Central memory CD8-positive, alpha-beta T cell (primary cell): ENCODE data around the gene BLMH.

Experiments used
- ATAC-seq: fragments of 150-1000 bp; cut with Tn5 transposase; replicated peaks from 2 replicates; pipeline ENCODE4 v1.10.0; 2022; ENCODE audit warnings: mild to moderate bottlenecking, moderate FRiP score, moderate number of reproducible peaks; ENCODE audit not compliant: poor library complexity, severe bottlenecking; ENCODE audit errors: extremely low read depth
- DNase-seq, 2 donors: peaks; one replicate each; pipeline ENCODE4 v3.0.0; 2021; ENCODE audit warnings: low spot score in 2 of 2
- H3K27ac Mint-ChIP-seq: one replicate; pipeline ENCODE4 v1.8.0; 2022; ENCODE audit warnings: low read depth, mild to moderate bottlenecking, moderate library complexity, mixed read lengths
- H3K27me3 Mint-ChIP-seq: one replicate; pipeline ENCODE4 v1.8.0; 2022; ENCODE audit warnings: mixed read lengths
- H3K36me3 Mint-ChIP-seq: one replicate; pipeline ENCODE4 v1.8.0; 2022; ENCODE audit warnings: mild to moderate bottlenecking, moderate library complexity, mixed read lengths; ENCODE audit not compliant: insufficient read depth
- H3K4me1 Mint-ChIP-seq: one replicate; pipeline ENCODE4 v1.8.0; 2022; ENCODE audit warnings: mixed read lengths
- H3K4me3 Mint-ChIP-seq: one replicate; pipeline ENCODE4 v1.8.0; 2022; ENCODE audit warnings: mild to moderate bottlenecking, moderate library complexity, mixed read lengths
- H3K9me3 Mint-ChIP-seq: one replicate; pipeline ENCODE4 v1.8.0; 2022; ENCODE audit warnings: mixed read lengths

BLMH gene, protein sequence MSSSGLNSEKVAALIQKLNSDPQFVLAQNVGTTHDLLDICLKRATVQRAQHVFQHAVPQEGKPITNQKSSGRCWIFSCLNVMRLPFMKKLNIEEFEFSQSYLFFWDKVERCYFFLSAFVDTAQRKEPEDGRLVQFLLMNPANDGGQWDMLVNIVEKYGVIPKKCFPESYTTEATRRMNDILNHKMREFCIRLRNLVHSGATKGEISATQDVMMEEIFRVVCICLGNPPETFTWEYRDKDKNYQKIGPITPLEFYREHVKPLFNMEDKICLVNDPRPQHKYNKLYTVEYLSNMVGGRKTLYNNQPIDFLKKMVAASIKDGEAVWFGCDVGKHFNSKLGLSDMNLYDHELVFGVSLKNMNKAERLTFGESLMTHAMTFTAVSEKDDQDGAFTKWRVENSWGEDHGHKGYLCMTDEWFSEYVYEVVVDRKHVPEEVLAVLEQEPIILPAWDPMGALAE

DNA sequence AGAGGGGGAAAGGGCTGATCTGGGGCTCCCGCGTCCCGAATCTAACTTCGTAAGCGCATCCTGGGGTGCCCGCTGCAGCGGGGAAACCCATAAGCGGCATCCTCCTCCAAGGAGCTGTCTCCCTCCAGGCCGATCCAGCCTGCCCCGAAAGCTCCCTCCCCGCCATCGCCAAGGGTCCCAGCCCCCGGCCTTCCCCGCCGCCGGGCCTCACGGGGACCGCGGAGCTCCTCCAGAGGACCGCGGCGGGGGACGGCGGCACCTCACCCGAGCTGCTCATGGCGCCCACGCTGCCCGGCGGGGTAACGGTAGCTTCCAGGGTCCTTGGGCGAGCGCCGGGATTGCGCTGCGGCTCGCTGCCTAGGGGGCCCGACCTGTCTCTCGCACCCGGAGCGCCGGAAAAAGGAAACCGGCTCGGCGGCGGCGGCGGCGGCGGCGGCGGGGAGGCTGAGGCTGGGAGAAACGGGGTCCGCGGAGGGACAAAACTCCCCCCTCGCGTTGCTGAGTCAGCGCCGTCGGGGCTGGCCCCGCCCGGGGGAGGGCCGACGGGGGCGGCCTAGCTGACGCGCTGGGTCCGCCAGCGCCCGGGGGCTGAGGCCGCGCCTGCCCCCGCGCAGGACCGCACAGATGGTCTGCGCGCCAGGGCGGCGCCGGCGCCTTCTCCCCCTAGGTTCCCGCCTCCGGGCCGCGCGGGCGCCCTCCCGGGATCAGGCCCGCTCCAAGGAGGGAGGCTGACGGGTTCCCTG, at the start of gene BLMH:
Gene BLMH, minus strand, starts transcription at position 402 of the 743 bp plus-strand sequence. Its CDS starts 125 bp downstream, at position 277.
- peak within 1 kb of the TSS; percentile 45 for H3K27ac Mint-ChIP-seq
- peaks cover 19% of the 10 kb centered on the region for H3K36me3 Mint-ChIP-seq
- H3K9me3 Mint-ChIP-seq, result no peaks in the 10 kb centered on the region
- no peaks in the 10 kb centered on the region for H3K27me3 Mint-ChIP-seq
- DNase-seq (peak; percentile 55 to 65), ATAC-seq (peak; percentile 74)
- peak within 1 kb of the TSS; percentile 85 for H3K4me3 Mint-ChIP-seq
- H3K4me1 Mint-ChIP-seq, result peaks cover 8% of the 10 kb centered on the region

DNA sequence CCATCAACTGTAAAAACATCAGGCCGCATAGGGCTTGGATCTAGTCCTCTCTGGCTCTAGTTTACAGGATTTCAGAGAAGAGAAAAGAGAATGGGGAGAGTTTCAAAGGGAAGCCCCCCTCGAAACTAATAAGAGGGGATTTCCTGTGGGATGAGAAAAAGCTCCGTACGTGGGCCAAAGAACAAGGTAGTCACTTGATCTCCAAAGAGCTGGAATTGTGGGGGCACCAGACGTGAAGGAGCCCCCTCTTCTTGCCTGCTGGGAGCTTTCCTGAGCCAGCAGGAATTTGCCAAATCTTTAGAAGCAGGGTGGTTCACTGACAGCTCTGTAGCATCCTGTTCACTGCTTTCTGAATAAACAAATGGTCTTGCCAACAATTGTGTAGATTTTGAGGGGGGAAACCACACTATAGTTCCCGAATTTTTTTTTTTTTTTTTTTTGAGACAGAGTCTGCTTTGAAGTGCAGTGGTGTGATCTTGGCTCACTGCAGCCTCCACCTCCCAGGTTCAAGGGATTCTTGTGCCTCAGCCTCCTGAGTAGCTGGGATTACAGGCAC, 49.1 kb upstream of the BLMH start:
- DNase-seq (no peak), ATAC-seq (no peak)
- Mint-ChIP-seq H3K27ac (no peak overlapping the region), H3K36me3 (no peaks in the 10 kb centered on the region), H3K4me3 (no peak overlapping the region), H3K4me1 (peaks cover 15% of the 10 kb centered on the region), H3K27me3 (no peaks in the 10 kb centered on the region), H3K9me3 (no peaks in the 10 kb centered on the region)

DNA sequence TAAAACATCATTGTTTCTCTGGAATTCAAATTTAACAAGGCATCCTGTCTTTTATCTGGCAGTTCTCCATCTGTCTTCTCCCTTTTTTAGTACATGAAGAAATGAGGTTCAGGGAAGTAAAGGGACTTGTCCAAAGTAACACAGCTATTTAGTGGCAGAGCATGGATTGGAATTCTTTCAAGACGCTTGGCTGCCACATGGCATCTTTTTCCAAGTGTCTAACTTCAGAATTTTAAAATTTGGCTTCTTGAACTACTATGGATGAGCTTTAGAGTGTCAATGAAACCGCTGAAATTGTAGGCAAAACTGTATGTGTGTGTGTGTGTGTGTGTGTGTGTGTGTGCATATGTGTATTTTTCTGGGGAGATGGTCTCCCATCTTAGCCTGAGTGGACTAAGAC, 47.3 kb upstream of the BLMH start:
- H3K36me3 Mint-ChIP-seq, result no peaks in the 10 kb centered on the region
- H3K4me3 Mint-ChIP-seq, result no peak overlapping the region
- DNase-seq (no peak), ATAC-seq (no peak)
- no peaks in the 10 kb centered on the region for H3K27me3 Mint-ChIP-seq
- H3K27ac Mint-ChIP-seq, result no peak overlapping the region
- no peaks in the 10 kb centered on the region for H3K9me3 Mint-ChIP-seq
- H3K4me1 Mint-ChIP-seq, result peaks cover 15% of the 10 kb centered on the region

DNA sequence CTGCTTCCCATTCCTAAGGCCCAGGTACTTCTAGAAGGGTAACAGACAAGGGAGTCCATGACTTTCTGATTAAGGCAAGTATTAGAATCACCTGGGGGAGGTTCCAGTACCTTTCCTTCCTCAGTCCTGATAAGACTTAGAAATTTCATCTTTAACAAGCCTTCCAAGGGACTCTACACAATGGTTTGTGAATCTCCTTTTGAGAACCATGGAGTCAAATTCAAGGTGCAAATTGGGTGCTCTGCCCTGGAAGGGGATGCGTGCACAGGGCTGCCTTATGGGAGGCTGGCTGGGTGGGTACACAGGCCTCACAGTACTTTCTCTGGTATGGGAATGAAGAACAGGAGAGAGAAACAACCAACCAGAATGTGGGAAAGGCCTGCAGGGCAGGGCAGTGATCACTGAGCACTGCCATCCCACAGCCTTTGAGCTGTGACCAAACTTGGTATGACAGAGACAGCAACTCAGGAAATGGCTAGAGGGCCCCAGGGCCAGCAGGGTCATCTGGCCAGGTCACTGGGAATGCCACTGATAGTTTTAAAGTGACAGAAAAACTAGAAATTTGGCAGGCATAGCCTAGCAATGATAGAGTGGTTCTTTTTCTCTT, 45.8 kb upstream of the BLMH start:
- no peaks in the 10 kb centered on the region for H3K27me3 Mint-ChIP-seq
- DNase-seq (no peak), ATAC-seq (no peak)
- H3K4me1 Mint-ChIP-seq, result peaks cover 20% of the 10 kb centered on the region
- H3K4me3 Mint-ChIP-seq, result no peak overlapping the region
- H3K9me3 Mint-ChIP-seq, result no peaks in the 10 kb centered on the region
- H3K36me3 Mint-ChIP-seq, result no peaks in the 10 kb centered on the region
- no peak overlapping the region for H3K27ac Mint-ChIP-seq

DNA sequence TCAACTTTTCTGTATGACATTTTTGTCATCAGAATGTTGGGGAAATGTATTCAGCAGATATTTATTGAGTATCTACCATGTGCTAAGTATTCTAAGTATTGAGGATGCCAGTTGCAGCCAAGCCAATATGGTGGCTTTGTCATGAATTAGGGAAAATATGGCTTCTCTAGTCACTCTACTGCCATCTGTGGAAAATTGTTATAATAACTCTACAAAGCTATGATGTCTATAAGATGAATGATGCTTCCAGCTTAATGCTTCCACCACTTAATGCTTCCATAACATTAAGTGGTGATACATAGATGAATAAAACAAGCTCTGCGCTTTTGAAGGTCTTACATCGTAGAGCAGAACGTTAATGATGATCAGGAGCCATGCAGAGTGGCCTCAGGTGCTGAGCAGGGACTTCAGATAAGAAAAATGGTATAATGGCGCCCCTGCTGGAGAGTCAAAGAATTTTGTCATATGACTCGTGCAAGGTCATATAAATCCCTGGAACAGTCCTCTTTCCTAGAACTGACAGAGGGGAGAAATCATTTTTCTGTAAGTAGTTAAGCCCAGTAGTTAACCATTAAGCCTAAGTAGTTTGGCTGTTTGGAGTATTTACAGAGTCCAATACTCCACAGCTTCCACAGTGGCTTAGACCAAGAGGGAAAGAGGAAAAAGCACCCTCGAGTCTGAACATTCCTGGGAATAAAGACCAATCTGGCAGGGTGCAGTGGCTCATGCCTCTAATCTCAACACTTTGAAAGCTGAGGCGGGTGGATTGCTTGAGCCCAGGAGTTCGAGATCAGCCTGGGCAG, 44.8 kb upstream of the BLMH start:
- Mint-ChIP-seq H3K27ac (no peak overlapping the region), H3K4me3 (no peak overlapping the region), H3K36me3 (peaks cover 4% of the 10 kb centered on the region), H3K27me3 (no peaks in the 10 kb centered on the region), H3K9me3 (no peaks in the 10 kb centered on the region), H3K4me1 (peaks cover 29% of the 10 kb centered on the region)
- ATAC-seq (no peak), DNase-seq (peak; percentile 41 to 54)

DNA sequence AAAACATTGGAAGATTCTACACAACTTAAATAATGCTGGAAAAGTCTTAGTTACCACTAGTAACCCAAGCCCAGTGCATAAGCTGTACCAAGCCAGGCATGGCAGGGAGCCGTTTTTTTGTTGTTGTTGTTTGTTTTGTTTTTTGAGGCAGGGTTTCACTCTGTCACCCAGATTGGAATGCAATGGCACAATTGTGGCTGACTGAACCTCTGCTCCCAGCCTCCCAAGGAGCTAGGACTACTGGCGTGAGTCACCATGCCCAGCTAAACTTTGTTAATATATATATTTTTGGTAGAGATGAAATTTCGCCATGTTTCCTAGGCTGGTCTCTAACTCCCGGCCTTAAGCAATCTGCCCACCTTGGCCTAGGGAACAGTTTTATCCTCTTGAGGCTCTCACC, 42.7 kb upstream of the BLMH start:
- no peaks in the 10 kb centered on the region for H3K27me3 Mint-ChIP-seq
- H3K4me1 Mint-ChIP-seq, result peaks cover 38% of the 10 kb centered on the region
- no peak overlapping the region for H3K4me3 Mint-ChIP-seq
- ATAC-seq, result no peak
- H3K36me3 Mint-ChIP-seq, result peaks cover 4% of the 10 kb centered on the region
- DNase-seq, result no peak
- H3K9me3 Mint-ChIP-seq, result no peaks in the 10 kb centered on the region
- H3K27ac Mint-ChIP-seq, result no peak overlapping the region

DNA sequence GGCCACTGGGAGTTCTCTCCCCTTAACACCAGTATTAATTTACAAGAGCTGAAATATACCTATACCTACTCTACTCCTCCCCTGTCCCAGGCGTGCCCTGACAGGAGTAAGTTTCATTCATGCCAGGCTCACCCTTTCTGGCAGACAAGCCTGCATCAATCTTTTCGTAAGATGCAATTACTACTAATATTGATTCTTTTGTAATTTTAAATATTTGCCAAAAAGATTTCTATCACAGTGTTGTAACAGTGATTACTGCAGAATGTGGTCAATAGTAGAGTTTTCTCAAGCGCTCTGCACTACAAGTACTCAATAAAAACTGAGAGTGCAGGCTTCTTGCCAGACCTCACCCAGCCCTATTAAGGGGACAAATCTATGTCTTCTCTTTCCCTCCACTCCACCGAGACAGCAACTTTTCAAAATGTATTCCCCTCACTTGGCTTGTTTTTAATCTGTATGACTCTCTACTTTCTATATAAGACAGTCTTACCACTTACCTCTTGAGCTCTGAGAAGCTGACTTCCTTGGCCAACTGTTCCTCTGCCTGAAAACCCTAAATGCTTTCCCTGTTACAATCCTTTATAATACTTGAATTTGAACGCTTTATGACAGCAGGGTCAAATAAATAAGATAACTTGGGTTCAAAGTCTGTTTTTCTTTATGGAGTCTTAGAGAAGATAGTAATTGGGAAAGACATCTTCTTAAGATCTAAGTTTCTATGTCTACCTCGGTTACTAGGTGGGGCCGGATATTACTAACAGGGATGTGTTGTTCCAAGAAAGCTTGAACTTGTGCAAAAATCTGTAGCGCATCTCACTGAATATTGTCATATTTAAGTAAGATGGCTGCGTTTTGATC, 42.0 kb upstream of the BLMH start, which contains the start of gene TMIGD1:
Gene TMIGD1, minus strand, starts transcription at position 555 of the 858 bp plus-strand sequence. CDS start 1,924 bp downstream, outside the sequence.
- no peaks in the 10 kb centered on the region for H3K27me3 Mint-ChIP-seq
- ATAC-seq (no peak), DNase-seq (no peak)
- H3K9me3 Mint-ChIP-seq, result no peaks in the 10 kb centered on the region
- peak within 1 kb of the TSS; percentile 76 for H3K4me3 Mint-ChIP-seq
- peaks cover 38% of the 10 kb centered on the region for H3K4me1 Mint-ChIP-seq
- peak within 1 kb of the TSS; percentile 96 for H3K27ac Mint-ChIP-seq
- H3K36me3 Mint-ChIP-seq, result peaks cover 4% of the 10 kb centered on the region

DNA sequence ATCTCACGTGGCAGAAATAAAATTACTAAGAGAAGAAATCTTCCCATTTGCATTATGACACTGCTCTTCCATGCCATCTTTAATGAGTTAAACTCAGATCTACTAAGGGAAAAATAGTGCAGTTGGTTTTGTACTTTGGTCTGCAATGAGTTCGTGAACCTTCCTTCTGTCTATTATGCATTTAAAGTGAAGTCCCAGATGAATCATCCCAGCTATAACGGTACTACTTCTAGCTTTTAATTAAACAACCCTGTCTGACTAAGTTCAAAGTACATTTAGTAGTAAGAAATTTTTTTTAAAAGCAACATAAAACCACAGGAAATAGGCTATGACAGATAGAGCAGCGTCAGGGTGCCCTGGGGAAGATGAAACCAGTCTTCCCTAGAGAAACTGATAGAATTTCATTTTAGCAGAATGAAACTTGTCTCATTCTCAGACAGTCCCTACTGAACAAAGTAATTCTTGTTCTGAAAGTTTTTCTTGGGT, 40.4 kb upstream of the BLMH start:
- peaks cover 38% of the 10 kb centered on the region for H3K4me1 Mint-ChIP-seq
- H3K27me3 Mint-ChIP-seq, result no peaks in the 10 kb centered on the region
- H3K9me3 Mint-ChIP-seq, result no peaks in the 10 kb centered on the region
- ATAC-seq, result peak; percentile 98
- DNase-seq, result peak in 1 of 2 donors; percentile 27
- peak overlapping the region; percentile 96 for H3K27ac Mint-ChIP-seq
- peaks cover 4% of the 10 kb centered on the region for H3K36me3 Mint-ChIP-seq
- peak overlapping the region; percentile 76 for H3K4me3 Mint-ChIP-seq

DNA sequence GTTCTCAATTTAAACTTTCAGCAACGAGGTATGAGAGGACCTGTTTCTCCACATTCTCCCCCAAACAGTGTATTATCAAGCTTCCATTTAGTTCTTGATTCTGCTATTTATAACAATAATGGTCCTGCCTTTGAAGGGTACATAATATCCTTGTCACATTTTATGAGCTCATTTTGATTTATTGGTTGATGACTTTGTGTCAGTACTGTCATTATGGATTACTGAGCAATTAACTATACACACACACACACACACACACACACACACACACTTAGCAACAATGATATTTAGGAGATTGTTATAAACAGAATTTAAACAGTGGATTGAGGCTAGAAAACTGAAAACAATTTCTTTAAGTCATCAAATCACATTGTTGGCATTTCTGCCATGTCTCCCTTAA, 35.1 kb upstream of the BLMH start:
- DNase-seq (no peak), ATAC-seq (no peak)
- Mint-ChIP-seq H3K27me3 (no peaks in the 10 kb centered on the region), H3K9me3 (no peaks in the 10 kb centered on the region), H3K27ac (no peak overlapping the region), H3K4me3 (no peak overlapping the region), H3K4me1 (peaks cover 46% of the 10 kb centered on the region), H3K36me3 (peaks cover 3% of the 10 kb centered on the region)

DNA sequence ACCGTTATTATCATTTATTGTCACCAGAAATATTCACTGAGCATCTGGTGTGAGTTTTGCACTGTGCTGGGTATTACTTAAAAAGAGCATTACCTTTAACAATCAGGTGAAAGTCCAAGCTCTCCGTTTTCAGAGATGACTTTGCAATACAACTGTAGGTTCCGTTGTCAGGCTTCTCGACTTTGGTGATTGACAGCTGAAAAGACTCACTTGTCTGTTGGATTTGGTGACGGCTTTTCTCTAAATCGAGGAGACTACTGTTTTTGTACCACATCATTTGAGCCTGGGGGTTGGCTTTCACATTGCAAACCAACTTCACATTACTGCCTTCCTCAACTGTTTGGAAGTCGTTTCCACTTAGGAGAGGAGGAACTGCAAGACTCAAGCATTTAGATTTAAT, 33.0 kb upstream of the BLMH start:
- H3K9me3 Mint-ChIP-seq, result no peaks in the 10 kb centered on the region
- peaks cover 27% of the 10 kb centered on the region for H3K4me1 Mint-ChIP-seq
- ATAC-seq (no peak), DNase-seq (no peak)
- peaks cover 4% of the 10 kb centered on the region for H3K36me3 Mint-ChIP-seq
- no peak overlapping the region for H3K27ac Mint-ChIP-seq
- H3K4me3 Mint-ChIP-seq, result no peak overlapping the region
- no peaks in the 10 kb centered on the region for H3K27me3 Mint-ChIP-seq

DNA sequence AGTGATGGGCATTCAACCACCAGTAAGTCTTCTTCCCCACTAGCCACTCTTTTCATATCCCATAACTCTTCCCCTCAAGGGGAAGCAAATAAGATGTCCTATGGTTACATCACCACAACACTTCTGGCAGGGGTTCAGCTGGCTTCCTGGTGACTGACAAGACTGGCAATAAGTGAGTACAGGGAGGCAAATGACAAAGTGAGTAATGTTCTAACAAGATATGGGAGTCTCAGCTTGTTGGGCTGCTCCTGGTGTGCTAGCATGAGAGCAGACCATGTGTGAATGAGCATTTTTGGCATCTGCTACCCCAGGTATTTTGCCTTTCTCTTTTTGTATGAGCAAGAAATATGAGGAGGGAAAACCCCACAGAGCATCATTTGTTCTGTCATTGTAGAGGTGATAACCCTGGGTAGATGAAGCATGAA, 32.2 kb upstream of the BLMH start:
- peak overlapping the region; percentile 37 for H3K4me3 Mint-ChIP-seq
- DNase-seq, result peak in 1 of 2 donors; percentile 12
- H3K27ac Mint-ChIP-seq, result peak overlapping the region; percentile 83
- peak; percentile 67 for ATAC-seq
- H3K4me1 Mint-ChIP-seq, result peaks cover 27% of the 10 kb centered on the region
- H3K27me3 Mint-ChIP-seq, result no peaks in the 10 kb centered on the region
- H3K36me3 Mint-ChIP-seq, result peaks cover 4% of the 10 kb centered on the region
- no peaks in the 10 kb centered on the region for H3K9me3 Mint-ChIP-seq
